GM21447 (cell line): ENCODE data around the gene EXOC6.

Experiments
- ATAC-seq: cut with Tn5 transposase; IDR thresholded peaks from one replicate; pipeline ENCODE4 v1.9.1; 2021; ENCODE audit not compliant: unreplicated experiment

Gene EXOC6

DNA sequence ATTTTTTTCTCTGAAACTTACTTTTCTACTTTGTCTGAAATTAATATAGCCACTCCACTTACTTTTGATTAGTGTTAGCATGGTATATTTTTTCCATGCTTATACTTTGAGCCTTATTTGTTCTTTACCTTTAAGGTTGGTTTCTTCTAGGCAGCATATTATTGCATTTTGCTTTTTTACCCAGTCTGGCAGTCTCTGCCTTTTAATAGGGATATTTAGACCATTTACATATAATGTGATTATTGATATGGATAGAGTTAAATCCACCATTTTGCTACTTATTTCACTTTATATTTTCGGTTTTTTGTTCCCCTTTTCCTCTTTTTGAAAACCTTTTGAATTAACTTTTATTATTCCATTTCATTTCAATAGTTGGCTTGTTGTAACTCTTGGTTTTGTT lies 255.6 kb downstream of the EXOC6 start:
- no peak for ATAC-seq

DNA sequence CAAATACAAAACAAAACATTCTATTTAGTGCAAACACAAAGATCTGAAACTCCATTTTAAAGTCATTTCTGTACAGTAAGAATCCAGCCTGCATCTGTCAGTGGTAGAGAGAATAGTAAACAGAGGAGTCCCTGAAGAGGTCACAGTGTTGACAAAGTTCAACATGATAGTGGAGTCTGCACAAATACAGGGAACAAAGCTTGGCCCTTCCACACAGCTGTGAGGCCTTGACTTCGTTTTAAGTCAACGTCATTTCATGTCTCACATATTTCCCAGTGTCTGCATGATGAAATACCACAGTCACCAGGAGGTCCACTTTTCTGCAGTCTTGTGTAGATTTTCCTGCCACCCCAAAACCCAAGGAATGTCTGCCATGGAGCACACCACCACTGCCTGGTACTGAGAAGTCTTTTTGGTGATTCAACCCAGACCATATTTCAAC lies 258.3 kb downstream of the EXOC6 start:
- no peak for ATAC-seq
